ENCODE measurements around the gene PDLIM3.

DNA sequence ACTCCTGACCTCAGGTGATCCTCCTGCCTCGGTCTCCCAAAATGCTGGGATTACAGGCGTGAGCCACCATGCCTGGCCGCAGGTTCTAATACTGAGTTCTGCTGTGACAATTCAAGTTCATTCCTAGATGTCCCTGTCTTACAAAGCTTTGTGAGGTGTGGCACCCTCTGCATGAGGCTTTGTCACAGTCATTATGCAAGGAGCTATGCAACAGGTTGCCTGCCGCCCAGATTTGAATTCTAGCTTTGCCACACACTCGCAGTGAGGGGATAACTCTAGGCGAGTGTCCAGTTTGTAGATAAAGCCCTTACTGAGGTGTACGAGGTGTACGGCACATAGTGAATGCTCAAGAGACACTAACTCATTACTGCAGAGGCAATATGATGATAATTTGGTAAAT lies 67.3 kb downstream of the PDLIM3 start:
- TF ChIP-seq EZH2 (IDR thresholded peaks at IDR 0.05; ENCODE audit: low read length, unreplicated experiment): no peak
- TF ChIP-seq, protein P1, sequence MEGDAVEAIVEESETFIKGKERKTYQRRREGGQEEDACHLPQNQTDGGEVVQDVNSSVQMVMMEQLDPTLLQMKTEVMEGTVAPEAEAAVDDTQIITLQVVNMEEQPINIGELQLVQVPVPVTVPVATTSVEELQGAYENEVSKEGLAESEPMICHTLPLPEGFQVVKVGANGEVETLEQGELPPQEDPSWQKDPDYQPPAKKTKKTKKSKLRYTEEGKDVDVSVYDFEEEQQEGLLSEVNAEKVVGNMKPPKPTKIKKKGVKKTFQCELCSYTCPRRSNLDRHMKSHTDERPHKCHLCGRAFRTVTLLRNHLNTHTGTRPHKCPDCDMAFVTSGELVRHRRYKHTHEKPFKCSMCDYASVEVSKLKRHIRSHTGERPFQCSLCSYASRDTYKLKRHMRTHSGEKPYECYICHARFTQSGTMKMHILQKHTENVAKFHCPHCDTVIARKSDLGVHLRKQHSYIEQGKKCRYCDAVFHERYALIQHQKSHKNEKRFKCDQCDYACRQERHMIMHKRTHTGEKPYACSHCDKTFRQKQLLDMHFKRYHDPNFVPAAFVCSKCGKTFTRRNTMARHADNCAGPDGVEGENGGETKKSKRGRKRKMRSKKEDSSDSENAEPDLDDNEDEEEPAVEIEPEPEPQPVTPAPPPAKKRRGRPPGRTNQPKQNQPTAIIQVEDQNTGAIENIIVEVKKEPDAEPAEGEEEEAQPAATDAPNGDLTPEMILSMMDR (conservative IDR thresholded peaks at IDR 0.05; ENCODE audit: low read depth, low read length): no peak
- TF ChIP-seq EZH2phosphoT487 (IDR thresholded peaks at IDR 0.05; ENCODE audit: borderline replicate concordance, low read length): no peak

Data from PC-3 (cell line).